ENCODE measurements around the gene WDR87. TPM values are rescaled to one million over a fixed set of nuclear protein-coding genes. Genes with fewer than 3 reads are reported as not detected.

The WDR87 gene
- total and polyA plus RNA-seq, 2 donors (not counting 3 experiments of a cell fraction or from before 2014, with no cell fraction given), result not detected

DNA sequence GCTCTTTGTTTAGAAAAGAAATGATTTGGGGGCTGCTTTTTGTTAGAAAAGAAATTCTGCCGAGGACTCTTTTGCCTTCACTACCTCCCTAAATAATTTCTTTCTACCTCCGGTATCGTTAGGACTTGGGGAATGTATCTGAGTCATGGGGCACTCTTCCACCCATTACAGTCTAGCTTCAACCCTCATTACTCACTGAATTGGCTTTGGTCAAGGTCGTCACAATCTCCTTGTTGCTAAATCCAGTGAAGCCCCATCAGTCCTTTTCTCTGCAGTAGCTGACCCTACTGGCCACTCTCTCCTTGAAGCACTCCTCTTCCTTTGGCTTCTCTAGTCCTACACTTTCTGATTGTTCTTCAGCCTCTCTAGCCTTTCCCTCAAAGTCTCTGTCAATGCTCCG is 34.0 kb downstream of the WDR87 start:
- Histone ChIP-seq H3K9ac (replicated peaks; ENCODE audit: extremely low read depth, insufficient read depth, low read length) (no peak overlapping the region), H3K36me3 (ENCODE audit: control insufficient read depth in 2 of 2, extremely low read depth in 1 of 2, insufficient read depth in 2 of 2, low read length in 2 of 2) (no peaks in the 10 kb centered on the region), H3K4me2 (ENCODE audit: insufficient read depth, low read length) (no peak overlapping the region), H3K79me2 (ENCODE audit: control insufficient read depth, insufficient read depth, low read length) (no peaks in the 10 kb centered on the region), H3K4me1 (ENCODE audit: control insufficient read depth, extremely low read depth, insufficient read depth, low read length) (no peaks in the 10 kb centered on the region), H3K9me3 (replicated peaks; ENCODE audit: control insufficient read depth, insufficient read depth, low read length) (no peaks in the 10 kb centered on the region), H2AFZ (ENCODE audit: low read depth, low read length) (no peak overlapping the region), H4K20me1 (replicated peaks; ENCODE audit: control insufficient read depth, extremely low read depth, insufficient read depth, low read length) (no peaks in the 10 kb centered on the region), H3K4me3 (replicated peaks in 1 of 3; ENCODE audit: insufficient read depth in 1 of 3, low read depth in 1 of 3, low read length in 3 of 3) (no peak overlapping the region), H3K27me3 (ENCODE audit: control insufficient read depth in 2 of 2, insufficient read depth in 2 of 2, low read length in 2 of 2) (no peaks in the 10 kb centered on the region), H3K27ac (ENCODE audit: insufficient read depth, low read depth, low read length) (no peak overlapping the region), H3K9me1 (replicated peaks; ENCODE audit: control insufficient read depth, extremely low read depth, insufficient read depth, low read length) (no peaks in the 10 kb centered on the region)
- TF ChIP-seq CTCF (IDR thresholded peaks at IDR 0.05; ENCODE audit: extremely low read depth in 1 of 2, insufficient read depth in 1 of 2, low read depth in 1 of 2, low read length in 2 of 2) (no peak), POLR2AphosphoS5 (IDR thresholded peaks at IDR 0.05; ENCODE audit: insufficient read depth, low read depth, low read length) (no peak), POLR2A (IDR thresholded peaks at IDR 0.05; ENCODE audit: low read depth, low read length) (no peak), MYC (IDR thresholded peaks at IDR 0.05; ENCODE audit: low read depth, low read length) (no peak), JUN (IDR thresholded peaks at IDR 0.05; ENCODE audit: borderline replicate concordance, insufficient read depth, insufficient read length, low read depth) (no peak), EZH2 (IDR thresholded peaks at IDR 0.05; ENCODE audit: borderline replicate concordance, low read depth, low read length, severe bottlenecking) (no peak), FOS (IDR thresholded peaks at IDR 0.05; ENCODE audit: borderline replicate concordance, insufficient read depth, low read length) (no peak), GATA2 (IDR thresholded peaks at IDR 0.05; ENCODE audit: insufficient read depth, insufficient read length, low read depth, low read length) (no peak)
- TF ChIP-seq, protein P1, sequence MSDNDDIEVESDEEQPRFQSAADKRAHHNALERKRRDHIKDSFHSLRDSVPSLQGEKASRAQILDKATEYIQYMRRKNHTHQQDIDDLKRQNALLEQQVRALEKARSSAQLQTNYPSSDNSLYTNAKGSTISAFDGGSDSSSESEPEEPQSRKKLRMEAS (IDR thresholded peaks at IDR 0.05; ENCODE audit: insufficient read depth, insufficient read length), result no peak
- FAIRE-seq (no peak), DNase-seq (ENCODE audit: low read depth, low spot score) (no peak)
- intact Hi-C loops (cut with micrococcal nuclease) (no loop called here), dilution Hi-C loops (cut with MboI; ENCODE audit: extremely low pct_ligation_motif_present, low sequenced_read_pairs) (no loop called here)
- POLR2A ChIA-PET, result no interaction called here
- CTCF ChIA-PET, result no interaction called here
- BruUV-seq (replicated peaks), result no TSS peak

Data from endothelial cell of umbilical vein (primary cell).